HG03095 (cell line): ENCODE data around the gene TSPOAP1.

ENCODE experiments used
- ATAC-seq: cut with Tn5 transposase; IDR thresholded peaks from one replicate; pipeline ENCODE4 v1.9.1; 2021; ENCODE audit warnings: moderate library complexity; ENCODE audit not compliant: unreplicated experiment

The TSPOAP1 gene

DNA sequence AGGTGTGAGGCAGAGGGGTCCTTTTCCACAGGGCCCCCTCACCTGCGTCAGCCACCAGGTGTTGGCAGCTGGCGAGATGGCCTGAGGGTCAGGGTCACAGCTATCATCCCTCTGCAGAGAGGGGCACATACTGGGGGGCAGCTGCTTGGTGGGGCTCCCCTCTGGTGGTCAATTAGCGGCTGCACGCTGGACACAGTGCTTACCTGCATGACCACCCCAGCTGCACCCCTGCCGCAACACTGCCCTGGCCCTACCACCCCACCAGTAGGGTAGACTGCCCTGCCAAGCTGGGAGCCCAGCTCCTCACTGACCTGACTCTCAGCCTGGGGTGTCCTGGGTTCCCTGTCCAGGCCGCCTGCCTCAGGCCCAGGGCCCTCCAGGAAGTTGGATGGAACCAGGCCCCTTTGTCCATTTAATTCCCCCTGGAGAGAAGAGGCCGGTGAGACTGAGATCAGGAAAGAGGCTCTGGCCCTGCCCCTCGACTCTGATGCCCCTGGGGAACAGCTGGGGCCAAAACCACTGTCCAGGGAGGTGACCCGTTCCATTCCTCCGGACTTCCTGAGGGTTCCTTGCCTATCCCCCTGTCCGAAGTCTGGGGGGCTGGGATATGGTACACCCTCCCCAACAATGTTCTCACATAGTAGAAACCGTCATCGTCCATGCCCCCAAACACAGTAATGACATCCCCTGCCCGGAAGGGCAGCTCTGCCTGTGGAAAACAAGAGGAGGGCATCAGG, 23.7 kb downstream of the TSPOAP1 start:
- ATAC-seq, result no peak

DNA sequence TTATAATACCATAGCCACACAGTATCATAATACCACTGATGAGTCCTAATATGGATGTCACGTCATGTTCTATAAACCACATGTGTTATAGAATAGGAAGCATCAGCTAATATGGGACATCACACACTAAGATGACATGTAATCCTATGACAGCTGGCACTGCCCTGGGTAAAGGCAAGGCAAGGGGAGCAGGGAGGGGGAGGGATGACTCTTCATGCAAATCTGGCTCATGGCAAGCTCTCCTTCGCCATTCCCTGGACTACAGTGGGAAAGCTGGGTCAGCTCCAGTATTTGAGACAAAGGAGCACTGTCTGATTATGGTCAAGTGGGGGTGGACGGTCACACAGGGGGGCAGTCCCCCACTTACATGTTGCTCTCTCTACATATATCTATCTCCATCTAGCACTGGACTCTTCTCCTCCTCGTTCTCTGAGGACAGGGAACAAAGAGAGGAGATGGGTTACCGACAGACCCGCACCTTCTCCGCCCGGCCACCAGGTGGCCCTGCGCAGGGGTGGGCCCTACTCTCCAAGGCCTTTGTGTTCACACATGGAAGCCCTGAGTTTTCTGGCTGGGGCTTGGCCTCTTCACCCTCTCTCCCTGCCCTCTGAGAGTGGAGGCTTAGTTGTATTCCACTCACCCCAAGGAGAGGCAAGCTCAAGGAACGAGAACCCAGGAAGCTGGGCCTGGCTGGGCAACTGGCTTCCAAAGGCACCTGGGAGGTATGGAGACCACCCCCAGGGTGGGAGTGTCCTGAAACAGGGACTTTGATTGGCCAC, 24.4 kb downstream of the TSPOAP1 start:
- ATAC-seq, result no peak

DNA sequence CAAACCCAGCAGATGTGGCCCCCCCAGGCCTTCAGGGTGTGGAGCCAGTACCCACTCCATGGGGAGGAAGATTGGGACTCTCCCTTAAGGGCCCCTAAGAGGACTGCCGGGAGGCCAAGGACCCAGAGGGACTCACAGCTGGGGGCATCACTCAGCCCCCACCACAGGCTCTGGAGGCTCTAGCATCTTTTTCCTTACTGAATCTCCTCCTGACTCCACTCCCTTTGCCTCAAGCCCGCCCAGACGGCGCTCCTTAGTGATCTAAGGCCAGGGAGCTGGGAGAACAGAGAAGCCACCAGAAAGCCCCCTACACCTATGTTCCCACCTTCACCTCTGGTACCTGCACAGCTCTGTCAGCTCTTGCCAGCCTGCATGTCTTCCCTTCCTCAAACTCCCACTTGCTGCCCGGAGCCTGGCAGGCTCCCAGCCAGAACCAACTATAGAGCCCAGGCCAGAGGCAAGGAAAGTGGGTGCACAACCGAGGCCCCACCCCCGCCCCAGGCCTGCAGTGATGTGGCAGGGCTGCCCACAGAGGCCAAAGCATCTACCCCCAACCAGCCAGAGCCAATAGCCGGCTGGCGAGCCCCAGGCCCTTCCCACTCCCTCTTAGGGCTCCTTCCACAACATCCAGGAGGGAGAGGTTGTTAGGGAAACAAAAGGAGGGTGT, 25.5 kb downstream of the TSPOAP1 start:
- no peak for ATAC-seq

DNA sequence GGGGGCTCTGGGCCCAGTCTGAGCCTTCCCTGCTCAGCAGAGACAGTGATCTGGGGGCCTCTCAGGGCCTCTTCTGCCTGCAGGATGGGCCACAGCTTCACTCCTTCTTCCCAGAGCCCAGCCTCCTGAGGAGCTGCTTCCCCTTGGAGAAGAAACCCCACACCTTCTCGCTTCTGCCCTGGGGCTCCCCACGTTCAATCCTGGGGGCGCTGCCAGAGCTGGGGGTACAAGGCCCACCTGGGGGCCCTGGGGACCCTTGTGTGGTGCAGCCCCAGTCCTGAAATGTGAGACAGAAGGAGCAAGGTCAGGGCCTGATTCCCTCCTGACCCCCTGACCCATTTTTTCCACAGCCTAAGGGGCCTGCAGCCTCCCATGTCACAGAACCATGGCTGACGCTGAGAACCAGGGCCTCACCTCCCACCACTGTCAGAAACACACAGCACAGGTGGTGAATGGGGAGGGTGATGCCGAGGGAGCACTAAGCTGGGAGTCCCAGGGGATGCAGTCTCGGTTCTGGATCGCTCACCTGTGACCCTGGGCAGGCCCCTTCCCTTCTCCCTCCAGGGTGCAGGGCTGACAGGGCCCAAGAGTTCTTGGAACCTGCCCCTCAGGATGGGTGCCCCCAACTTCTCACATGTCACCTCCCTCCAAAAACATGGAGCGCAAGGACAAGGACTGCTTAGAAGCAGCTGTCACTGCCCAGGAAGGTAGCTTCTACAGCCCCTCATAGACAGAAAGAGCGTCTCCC, 26.2 kb downstream of the TSPOAP1 start:
- no peak for ATAC-seq

DNA sequence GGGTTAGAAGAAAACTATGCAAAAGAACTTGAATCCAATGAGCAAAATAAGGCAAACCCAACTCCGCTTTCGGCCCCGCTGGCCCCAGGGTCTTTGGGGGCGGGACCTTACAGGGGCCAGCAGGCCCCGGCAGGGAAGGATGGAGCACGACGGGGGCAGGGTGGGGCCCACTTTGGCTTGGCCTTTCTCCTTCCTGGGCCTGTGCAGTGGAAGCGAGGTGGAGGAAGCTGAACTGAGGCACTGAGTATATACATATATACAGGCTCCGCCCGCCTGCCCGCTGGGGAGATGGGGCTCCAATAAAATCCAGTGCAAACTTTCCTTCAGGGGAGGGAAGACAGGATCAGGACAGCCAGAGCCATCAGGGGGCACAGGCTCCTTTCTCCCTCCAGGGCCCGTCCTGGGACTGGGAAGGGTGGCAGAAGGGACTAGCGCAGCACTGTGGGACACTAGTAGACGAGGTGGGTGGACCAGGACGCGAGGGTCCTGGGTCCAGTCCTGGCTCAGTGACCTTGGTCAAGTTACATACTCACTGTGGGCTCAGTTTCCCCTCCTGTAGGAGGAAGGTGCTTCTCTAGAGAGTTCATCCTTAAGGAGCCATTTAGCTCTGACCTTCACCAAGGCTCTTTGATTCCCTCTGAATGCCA, 27.0 kb downstream of the TSPOAP1 start:
- no peak for ATAC-seq

DNA sequence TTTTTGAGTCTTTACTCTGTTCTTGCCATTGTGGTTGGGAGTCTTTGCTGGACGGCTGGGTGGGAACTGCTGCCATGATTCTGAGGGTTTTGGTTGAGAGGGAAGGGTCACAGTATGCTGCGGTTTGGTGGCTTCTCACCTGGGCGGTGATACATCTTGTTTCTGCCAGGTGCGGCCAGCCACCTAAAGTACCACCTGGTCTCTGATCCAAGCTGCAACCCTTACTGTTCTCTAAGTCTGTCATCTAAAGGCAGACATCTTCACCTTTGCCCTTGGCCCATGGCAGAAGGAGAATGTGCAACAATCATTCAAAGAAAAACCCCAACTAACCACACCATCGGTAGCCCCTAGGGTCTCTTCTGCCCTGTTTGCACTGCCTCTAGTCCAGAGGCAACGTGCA, 28.3 kb downstream of the TSPOAP1 start:
- no peak for ATAC-seq

DNA sequence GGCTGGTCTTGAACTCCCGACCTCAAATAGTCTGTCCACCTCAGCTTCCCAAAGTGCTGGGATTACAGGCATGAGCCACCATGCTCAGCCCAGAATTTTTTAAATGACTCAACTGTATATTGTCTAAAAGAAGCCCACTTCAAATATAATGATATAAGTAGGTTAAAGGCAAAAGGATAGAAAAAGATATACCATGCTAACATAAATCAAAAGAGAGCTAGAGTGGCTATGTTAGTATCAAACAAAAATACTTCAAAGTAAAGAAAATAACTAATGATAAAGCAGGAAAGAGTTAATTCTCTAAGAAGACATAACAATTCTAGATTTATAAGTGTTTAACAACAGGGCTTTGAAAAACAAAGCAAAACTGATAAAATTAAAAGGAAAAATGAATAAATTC, 34.6 kb downstream of the TSPOAP1 start:
- ATAC-seq, result no peak

DNA sequence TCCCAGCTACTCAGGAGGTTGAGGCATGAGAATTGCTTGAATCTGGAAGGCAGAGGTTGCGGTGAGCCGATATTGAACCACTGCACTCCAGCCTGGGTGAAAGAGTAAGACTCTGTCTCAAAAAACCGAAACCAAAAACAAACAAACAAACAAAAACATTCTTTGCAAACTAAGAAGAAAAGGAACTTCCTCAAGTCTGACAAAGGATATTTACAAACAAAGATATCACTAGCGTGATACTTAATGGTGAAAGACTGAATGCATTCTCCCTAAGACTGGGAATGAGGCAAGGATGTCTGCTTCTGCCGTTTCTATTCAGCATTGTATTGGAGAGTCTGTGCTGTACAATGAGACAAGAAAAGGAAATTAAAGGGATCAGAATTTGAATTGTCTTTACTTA, 37.3 kb downstream of the TSPOAP1 start:
- no peak for ATAC-seq

DNA sequence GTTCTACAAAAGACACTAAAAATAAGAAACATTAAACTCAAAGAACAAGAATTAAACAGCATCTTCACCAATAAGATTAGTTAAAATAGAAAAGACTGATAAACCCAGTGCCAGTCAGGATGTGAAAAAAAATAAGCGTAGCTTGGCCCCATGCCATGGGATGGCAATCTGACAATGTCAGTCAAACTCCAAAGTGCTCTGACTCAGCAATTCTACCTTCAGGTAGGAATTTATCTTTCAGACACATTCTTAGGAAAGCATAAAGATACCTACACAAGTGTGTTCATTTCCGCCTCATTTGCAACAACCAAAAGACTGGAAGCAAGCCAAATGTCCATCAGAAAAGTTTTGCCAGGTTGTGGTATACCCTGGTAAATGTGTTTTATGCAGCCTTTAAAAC, 38.7 kb downstream of the TSPOAP1 start:
- ATAC-seq, result no peak

DNA sequence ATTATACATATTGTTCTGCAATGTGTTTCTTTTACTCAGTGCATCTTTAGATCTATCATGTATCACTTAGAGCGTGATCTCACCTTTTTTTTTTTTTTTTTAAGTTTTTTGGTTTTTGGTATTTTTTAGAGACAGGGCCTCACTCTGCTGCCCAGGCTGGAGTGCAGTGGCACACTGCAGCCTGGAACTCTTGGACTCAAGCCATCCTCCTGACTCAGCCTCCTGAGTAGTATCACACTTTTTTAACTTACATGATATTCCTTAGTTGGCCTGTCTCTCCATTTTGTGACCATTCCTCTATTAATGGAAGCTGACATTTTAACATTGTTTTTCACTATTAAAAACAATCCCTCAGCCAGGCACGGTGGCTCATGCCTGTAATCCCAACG, 43.2 kb downstream of the TSPOAP1 start:
- no peak for ATAC-seq

DNA sequence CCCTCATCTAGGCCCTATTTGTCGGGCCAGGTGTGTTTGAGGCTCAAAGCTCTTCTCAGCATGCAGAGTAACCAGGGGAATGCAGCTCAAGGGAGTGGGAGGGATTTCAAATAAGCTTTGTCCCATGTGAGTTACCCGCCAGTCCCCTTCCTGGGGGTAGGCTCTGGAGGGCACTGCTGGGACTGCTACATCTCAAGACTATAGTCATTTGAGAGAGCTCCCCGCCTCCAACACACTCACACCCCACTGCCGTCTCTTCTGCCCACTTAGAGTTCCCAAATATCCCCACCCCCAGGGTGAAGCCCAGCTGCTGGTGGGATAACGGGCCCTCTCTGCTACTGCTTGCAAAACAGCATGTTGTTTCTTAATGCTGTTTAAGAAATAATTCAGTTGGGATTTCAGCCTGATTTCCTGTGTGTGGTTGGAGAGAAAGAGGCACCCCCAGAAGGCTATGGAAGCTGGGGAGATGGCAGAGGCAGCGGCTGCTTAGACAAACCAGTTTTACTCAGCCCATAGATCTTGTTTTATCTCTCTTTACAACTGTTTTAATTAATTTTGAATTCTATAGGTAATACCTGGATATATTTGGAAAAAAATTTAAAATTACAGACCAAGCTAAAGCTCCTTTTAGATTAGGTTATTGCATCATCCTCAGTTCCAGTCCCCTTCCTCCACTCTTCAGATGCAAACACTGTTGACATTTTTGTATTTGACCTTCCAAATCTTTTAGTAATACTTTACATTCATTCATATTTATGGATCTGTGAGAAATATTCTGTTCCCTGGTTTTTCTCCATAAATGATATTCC, 43.8 kb downstream of the TSPOAP1 start:
- no peak for ATAC-seq

DNA sequence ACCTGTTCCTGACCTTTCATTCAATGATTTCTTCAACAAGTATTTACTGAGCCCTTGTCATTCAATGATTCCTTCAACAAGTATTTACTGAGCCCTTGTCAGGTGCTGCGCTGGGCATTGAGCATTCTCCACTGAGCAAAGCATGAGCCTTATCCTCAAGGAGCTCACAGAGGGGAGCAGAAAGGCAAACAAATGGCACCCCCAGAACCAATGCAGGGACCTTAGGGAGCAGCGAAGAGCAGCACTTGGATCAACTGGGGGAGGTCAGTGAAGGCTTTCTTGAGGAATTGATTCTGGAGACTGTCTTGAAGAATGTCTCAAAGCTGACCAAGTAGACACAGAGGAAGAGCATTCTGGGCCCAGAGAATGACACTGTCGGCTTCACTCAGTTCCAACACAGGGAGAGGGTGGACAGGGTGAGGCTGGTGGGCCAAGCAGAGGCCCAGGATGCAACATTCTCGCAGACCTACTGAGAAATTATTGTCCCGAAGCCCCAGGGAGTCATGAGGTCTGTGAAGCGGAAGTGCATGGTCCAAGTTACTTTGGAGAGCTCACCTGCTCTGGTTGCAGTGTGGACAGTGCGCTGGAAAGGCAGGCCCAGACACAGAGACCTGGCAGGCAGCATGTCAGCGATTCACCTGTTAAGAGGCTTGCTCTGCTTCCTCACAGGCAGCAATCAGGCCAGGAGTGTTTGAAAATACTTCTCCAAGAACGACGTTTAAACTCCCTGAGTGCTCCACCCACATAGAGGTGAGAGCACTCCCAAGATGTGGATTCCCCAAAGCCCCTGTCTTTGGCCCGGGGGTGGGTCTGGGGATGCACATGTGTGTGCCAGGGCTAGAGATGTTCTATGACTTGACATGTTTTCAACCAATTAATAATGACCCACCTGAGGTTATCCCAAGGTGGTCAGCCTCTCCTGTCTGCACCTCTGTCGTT, 44.7 kb downstream of the TSPOAP1 start:
- no peak for ATAC-seq

DNA sequence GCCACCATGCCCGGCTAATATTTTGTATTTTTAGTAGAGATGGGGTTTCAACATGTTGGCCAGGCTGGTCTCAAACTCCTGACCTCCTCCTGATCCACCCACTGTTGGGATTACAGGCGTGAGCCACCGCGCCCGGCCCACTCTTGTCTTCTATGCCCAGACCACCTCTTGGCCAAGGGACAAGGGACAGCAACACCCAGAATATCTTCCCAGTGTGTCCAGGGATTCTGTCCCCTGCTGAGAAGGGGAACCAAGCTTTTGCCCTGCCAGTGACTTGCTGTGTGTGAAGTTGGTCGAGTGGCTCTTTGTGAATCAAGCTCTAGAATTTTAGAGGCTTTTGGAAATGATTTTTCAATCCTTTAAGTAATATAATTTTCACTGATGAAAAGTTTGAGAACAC, 46.2 kb downstream of the TSPOAP1 start:
- no peak for ATAC-seq

DNA sequence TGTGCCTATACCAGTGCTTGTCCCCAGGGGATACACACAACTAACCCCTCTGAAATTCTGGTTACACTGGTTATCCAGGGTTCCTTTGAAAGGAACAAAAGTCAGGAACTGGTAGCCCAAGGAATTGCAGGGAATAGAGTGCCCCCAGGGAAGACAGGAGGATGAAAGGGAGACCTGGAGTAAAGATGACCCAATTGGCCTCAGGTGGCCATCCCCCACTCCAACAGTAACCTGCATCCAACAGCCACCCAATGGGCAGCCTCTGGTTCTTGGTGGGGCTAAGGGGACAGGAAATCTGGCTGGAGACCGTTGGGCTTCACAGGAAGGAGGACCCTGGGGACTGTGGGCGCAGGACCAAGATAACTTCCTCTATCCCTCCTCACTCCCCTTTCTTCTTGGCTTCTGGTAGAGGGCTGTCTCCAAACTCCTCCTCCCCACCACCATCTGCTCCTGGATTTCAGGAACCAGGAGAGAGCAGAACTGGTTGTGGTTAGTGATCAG, 47.0 kb downstream of the TSPOAP1 start:
- ATAC-seq, result no peak

DNA sequence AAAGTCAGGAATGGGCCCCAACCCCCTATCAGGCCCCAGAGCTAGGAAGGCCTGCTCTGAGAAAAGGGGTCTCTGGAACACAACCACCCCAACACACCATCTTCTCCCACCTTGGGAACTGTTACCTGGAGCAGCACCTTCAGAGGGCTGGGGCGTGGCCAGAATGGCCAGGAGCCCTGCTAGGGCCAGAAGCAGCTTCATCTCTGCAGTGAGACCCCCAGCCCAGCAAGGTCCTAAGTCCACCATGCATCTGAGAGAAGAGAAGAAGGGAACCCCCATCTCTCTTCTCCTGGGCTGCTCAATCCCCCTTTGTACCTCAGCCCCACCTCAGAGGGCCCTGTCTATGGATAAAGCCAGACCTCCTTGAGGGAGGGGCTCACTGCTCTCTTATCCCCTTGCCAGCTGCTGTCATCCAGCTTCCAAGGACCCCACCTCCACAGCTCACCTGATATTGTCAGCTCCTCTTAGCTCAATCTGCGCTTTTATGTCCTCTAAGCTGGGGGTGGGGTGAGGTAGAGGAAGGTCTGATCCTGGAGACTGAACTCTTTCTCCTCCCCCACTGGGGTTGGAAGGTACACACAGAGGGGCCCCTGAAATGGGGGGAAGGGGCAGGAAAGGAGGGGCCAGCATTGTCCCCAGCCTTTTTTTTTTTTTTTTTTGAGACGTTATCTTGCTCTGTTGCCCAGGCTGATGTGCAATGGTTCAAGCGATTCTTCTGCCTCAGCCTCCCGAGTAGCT, 47.9 kb downstream of the TSPOAP1 start, which contains the start of gene MPO:
MPO (minus strand) TSS at position 456 of the 738 bp plus-strand sequence; CDS start at position 279, 177 bp downstream.
- no peak for ATAC-seq

DNA sequence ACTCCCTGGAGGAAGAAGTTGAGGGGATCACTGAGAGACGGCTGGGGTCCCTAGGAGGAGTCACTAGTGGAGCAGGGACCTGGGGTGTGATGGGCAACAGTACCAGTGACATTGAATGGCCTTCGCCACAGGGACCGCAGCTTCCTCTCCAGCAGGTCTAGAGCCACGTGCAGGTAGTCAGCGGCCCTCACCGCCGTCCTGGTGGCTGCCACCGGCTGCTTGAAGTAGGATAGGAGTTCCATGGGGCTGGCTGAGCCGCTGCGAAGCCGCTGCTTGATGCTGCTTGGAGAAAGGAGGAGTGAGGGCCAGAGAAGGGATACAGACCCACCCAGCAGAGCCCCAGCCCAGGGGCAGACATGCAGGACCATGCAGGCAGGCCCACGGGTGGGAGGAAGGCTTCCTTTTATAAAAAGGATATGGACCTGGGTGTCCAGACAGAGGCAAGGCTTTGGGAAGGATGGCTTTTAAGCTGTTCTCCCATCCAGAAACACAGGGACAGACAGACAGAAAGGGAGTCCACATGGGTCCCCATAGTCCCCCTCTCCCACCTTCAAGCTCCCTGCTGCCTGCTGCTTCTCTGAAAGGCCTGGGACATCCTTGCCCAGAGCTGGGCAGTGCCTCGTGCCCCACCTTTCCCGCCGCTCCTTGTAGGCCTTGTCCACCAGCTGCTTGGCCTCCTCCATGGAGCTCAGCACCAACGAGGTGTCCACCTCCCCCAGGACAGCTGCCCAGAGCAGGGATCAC, 48.7 kb downstream of the TSPOAP1 start:
- ATAC-seq, result no peak

DNA sequence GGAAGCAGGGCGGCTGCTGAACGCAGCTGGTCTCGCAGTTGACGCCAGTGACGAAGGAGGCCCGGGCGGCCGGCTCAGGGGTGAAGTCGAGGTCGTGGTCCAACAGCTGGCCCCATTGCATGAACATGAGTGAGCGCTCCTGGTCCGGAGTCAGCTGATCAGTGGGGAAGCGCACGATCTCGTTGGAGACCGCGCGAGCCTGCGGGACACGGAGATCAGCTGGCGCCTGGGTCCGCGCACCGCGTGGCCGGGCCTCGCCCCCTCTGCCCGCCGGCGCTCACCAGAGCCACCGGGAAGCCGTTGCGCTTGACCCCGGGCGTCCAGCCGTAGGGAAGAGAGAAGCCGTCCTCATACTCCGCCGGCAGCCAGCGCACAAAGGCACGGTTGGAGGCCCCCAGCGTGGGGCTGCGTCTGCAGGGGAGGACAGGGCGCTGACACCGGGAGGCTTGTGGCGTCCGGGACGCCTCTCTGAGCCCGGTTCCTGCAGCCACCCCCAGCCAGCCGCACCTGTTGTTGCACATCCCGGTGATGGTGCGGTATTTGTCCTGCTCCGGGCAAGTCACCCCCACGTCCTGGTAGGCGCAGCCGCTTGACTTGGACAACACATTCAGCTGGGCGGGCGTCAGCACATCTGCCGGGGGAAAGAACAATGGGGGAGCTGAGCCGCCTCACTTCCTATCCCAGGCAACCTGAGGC, 49.4 kb downstream of the TSPOAP1 start:
- ATAC-seq, result no peak
